ENCODE measurements around the gene ZNF565.
"Not testable (repeated sequence)": the region's sequence is repeated elsewhere in the genome, so short reads cannot be mapped to it uniquely, and the experiment has no call there.

Gene ZNF565

DNA sequence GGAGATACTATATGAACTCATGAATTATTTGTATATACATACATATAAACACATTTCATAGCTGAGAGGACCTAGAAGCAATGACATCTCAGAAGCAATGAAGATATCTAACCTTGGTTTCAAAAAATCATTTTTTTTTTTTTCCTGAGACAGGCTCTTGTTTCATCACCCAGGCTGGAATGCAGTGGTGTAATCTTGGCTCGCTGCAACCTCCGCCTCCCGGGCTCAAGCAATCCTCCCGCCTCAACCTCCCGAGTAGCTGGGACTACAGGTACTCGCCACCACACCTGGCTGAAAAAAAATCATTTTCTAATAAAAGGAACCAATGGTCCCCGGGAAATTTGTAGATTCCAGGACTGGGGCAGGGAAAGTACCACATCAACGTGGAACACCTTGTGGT is 4.0 kb downstream of the ZNF565 start:
- DNase-seq: no peak

DNA sequence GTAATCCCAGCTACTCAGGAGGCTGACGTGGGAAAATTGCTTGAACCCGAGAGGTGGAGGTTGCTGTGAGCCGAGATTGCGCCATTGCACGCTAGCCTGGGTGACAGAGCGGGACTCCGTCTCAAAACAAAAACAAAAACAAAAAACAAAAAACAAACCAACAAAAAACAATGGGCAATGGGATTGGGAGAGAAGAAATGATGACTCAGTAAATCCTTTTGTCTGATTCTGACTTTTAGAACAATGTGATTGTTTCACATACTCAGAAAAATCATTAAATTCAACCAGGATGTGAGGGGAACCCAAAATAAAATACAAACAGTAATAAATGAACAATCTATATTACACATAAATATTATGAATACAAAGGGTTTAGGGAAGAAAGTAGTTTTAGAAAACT is 5.1 kb downstream of the ZNF565 start:
- DNase-seq: no peak

DNA sequence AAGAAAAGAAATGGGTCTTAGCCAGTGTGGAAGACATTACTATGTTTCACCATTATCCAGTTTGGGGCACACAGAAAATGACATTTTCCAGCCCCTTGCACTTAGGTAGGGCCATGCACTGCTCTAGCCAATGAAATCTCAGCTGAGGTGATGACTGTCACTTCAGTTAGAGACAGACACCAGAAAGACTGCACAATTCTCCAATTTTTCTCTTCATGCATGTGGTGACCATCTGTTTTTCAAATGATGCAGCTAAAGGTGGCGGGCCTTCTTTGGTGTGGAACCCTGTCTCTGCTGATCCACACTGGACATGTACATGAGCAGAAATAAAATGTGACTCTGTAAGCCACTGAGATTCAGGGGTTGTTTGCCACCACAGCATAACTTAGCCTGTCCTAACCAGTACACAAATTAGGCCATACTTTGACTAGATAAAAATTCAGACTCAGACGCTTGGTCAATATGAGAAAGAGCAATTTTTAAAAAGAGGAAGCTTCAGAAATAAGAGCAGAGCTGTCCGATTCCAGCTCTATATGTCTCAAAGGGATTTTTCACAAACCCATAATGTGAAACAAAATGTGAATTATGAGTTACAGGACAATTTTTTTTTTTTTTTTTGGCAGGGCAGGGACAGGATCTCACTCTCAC is 6.7 kb downstream of the ZNF565 start:
- no peak for DNase-seq

DNA sequence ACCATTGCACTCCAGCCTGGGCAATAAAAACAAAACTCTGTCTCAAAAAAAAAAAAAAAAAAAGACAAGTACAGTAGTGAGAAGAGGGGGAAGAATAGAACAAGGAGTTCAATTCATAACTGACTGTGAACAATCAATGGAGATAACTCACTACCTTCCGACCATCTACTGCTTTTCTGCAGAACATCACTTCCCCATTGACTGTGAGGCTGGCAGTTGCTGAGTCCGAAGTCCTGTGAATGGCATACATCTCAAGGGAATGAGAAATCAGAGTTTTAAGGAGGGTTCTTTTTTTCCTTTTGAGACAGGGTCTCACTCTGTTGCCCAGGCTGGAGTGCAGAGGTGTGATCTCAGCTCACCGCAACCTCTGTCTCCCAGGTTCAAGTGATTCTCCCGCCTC is 11.2 kb downstream of the ZNF565 start:
- DNase-seq: no peak

DNA sequence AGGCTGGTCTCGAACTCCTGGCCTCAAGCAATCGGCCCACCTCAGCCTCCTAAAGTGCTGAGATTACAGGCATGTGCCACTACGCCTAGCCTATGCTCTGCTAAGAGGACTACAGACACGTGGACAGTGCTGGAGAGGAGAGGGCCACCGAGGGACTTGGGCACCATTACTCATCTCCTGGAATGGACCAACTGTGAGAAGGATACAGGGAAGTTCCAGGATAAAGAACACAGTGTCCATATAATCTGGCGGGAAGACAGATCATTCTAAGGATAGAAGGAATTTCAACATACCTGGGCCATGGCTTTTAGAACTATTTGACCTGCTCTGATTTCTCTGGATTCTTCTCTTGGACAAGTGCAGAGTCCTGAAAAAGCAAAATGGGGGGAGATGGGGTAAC is 12.8 kb downstream of the ZNF565 start:
- no peak for DNase-seq

DNA sequence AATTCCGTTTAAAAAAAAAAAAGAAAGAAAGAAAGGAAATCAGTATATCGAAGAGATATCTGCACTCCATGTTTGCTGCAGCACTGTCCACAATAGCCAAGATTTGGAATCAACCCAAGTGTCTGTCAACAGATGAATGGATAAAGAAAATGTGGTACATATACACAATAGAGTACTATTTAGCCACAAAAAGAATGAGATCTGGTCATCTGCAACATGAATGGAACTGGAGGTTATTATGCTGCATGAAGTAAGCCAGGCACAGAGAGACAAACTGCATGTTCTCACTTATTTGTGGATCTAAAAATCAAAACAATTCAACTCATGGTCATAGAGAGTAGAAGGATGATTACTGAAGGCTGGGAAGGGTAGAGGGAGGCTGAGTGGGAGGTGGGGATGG is 16.3 kb downstream of the ZNF565 start:
- no peak for DNase-seq

DNA sequence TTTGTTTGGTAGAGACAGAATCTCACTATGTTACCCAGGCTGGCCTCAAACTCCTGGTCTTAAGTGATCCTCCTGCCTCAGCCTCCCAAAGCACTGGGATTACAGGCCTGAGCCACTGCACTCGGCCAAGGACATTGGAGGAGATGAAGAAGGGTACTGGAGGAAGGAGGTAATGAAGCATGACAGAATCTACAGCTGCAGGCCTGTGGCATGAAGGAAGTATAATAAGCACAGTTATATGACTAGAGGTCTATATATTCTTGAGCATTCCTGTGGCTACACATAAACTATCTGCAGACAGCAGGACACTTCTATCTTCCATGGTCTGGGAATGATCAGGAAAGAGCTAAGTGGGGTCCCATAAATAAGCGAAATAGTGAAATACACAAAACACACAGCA is 18.2 kb downstream of the ZNF565 start:
- DNase-seq: no peak

DNA sequence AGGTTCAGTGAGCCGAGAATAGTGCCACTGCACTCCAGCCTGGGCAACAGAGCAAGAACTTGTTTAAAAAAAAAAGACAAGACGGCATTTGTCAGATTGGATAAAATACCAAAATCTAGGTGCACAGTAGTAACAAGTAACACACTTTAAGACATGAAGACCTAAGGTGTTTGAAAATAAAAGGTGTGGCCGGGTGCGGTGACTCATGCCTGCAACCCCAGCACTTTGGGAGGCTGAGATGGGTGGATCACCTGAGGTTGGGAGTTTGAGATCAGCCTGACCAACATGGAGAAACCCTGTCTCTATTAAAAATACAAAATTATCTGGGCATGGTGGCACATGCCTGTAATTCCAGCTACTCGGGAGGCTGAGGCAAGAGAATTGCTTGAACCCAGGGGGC is 27.7 kb downstream of the ZNF565 start:
- DNase-seq: not testable (repeated sequence)

DNA sequence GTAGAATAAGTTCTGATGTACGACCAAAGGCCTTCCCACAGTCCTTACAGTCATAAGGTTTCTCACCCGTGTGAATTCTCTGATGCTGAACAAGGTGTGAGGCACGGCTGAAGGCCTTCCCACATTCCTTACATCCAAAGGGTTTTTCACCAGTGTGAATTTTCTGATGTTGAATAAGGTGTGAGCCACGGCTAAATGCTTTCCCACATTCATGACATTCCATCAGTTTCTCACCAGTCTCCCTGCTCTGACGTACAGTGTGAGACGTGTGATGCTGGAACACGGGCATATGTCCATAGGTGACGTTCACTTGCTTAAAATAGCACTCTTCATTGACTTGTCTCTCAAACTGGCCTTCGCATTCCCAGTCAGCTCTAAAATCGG is 31.2 kb downstream of the ZNF565 start:
- no peak for DNase-seq

DNA sequence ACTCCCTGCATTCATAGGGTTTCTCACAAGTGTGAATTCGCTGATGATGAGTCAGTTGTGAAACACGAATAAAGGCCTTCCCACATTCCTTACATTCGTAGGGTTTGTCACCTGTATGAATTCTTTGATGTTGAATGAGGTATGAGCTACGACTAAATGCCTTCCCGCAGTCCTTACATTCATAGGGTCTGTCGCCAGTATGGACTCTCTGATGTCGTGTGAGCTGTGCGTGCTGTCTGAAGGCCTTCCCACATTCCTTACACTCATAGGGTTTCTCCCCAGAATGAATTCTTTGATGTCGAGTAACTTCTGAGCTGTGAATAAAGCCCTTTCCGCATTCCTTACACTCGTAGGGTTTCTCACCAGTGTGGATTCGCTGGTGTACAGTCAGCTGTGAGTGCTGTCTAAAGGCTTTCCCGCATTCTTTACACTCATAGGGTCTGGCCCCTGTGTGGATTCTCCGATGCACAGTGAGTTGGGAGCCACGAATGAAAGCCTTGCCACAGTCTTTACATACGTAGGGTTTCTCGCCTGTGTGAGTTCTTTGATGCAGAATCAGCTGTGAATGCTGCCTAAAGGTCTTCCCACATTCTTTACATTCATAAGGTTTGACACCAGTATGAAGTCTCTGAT is 31.7 kb downstream of the ZNF565 start:
- DNase-seq: no peak

DNA sequence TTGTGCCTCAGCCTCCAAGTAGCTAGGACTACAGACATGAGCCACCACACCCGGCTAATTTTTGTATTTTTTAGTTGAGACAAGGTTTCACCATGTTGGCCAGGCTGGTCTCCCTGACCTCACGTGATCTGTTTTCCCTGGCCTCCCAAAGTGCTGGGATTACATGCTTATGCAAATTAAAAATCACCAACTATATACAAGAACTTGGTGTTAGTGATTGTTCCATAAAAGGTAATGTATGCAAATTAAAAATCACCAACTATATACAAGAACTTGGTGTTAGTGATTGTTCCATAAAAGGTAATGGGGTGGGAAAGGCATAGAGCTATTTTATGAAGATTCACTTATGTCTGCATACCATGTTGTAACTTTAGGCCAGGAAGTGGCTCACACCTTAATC is 35.4 kb downstream of the ZNF565 start:
- DNase-seq: not testable (repeated sequence)

DNA sequence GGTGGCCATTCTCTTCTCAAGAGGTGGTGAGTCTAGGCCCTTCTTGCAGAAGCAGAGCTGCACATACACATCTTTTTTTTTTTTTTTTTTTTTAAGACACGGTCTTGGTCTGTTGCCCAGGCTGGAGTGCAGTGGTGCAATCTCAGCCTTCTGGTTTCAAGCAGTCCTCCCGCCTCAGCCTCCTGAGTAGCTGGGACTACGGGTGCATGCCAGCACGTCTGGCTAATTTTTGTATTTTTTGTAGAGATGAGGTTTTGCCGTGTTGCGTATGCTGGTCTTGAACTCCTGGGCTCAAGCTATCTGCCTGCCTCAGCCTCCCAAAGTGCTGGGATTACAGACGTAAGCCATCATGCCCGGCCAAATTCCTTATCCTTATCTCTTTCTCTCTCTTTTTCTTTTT is 40.6 kb downstream of the ZNF565 start:
- not testable (repeated sequence) for DNase-seq

DNA sequence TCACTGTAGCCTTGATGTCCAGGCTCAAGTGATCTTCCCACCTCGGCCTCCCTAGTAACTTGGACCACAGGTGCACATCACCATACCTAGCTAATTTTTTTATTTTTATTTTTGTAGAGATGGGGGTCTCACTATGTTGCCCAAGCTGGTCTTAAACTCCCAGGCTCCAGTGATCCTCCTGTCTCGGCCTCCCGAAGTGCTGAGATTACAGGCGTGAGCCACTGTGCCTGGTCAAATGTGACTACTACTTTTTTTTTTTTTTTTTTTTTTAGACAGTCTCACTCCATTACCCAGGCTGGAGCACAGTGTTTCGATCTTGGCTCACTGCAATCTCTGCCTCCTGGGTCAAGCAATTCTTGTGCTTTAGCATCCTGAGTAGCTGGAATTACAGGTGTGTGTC is 41.6 kb downstream of the ZNF565 start:
- DNase-seq: no peak

DNA sequence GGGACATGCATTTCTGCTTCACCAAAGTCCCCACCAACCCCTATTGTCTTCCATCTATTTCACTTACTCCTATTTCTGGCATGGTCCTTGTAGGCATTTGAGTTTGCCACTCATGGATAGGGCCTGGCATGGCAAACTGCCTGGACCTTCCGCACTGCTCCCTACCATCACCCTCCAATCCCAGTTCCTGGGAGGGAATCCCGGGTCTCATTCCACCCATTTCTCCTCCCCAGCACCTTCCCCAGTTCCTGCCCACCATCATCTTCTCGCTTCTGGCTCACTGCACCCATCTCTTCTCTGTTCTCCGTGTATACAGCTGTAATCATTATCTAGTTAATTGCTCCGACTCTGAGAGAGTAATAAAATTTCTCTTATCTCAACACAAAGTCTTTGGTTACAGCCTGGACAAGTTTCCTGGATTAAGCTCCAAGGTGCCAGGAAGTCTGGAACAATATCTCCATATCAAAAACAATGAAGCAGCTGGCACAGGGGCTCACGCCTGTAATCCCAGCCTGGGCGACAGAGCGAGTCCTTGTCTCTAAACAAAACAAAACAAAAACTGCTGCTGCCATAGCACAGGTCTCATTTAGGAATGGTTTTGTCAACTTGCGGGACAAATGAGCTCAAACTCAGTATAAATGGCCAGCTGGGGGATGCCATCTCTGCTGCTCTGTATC is 45.2 kb downstream of the ZNF565 start:
- no peak for DNase-seq

DNA sequence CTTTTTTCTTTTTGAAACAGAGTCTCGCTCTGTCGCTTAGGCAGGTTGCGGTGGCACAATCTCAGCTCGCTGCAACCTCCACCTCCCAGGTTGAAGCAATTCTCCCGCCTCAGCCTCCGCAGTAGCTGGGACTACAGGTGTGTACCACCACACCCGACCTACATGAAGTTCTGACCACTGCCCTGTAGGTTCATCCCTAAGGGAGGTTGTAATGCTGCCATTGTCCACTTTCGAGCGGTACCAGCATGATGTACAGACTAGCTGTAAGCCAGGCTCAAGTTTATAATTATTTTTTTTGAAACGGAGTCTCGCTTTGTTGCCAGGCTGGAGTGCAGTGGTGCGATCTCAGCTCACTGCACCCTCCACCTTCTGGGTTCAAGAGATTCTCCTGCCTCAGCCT is 50.7 kb downstream of the ZNF565 start:
- DNase-seq: no peak

DNA sequence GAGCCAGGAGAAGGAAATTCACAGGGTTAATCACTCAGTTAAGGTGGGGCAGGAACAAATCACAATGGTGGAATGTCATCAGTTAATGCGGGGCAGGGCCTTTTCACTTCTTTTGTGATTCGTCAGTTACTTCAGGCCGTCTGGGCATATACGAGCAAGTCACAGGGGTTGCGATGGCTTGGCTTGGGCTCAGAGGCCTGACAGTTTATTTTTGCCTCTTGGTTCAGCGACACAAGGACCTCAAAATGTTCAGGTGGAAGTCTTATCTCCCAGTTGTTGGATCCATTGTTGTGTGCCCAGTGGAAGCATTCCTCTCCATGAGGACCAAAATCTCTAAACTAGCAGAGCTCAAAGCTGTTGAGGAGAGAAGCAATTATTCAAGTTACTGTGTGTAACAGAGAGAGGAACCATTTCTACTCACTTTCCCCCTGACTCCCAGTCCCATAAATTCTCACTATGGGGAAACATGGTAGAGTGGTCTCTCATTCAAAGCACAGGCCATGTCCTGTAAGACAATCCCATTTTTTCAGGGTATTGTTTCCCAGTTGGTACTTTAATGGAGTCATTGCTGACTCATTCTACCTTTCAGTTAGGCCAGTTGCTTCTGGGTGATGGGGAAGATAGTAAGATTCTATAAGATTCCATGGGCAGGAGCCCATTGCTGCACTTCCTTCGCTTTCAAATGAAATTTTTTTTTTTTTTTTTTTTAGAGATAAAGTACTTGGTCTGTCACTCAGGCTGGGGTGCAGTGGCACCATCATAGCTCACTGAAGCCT is 53.5 kb downstream of the ZNF565 start:
- no peak for DNase-seq

DNA sequence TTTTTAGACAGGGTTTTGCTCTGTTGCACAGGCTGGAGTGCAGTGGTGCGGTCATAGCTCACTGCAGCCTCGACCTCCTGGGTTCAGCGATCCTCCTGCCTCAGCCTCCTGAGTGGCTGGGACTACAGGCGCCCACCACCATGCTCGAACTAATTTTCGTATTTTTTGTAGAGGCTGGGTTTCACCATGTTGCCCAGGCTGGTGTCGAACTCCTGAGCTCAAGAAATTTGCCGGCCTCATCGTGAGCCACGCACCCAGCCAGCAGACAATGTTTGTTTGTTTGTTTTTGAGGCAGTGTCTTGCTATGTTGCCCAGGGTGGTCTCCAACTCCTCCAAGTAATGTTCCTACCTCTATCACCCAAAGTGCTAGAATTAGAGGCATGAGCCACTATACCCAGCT is 61.3 kb downstream of the ZNF565 start:
- DNase-seq: no peak

DNA sequence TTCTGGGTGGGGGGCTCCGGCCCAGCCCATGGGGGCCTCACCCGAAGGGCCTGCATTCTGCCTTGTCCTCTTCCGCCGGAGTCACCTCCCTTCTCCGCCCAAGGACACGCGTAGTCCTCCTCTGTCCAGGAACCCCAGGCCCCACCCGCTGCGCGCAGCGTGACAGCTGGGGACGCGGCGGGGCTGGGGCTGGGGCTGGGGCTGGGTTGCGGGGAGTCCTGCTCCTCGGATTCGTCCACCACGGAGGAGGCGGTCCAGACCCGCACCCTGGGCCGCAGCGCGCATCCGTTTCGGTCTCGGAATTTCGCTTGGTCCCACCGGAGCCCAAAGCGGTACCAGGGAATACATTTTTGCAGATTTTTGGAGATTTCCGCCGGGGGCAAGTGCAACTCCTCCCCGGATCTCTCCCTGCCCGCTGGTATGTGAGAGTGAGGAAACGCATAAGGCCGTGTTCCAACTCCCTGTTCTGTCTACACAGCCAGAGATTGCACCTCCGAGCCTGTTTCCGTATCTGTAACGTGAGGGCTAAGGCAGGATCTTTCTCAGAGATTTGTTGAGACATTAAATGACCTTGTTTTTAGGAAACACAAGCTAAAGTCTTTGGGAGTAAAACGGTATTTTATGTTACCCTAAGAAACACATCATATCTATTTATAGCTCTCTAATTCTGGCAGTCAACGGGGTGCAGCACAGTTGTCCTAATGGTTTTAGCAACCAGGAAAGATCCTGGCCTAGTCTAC is 61.9 kb downstream of the ZNF565 start, which contains the start of gene COX7A1:
Gene COX7A1 (minus strand): TSS at position 96 of the 740 bp plus-strand sequence. CDS start 40 bp downstream, at position 56.
- no peak for DNase-seq

DNA sequence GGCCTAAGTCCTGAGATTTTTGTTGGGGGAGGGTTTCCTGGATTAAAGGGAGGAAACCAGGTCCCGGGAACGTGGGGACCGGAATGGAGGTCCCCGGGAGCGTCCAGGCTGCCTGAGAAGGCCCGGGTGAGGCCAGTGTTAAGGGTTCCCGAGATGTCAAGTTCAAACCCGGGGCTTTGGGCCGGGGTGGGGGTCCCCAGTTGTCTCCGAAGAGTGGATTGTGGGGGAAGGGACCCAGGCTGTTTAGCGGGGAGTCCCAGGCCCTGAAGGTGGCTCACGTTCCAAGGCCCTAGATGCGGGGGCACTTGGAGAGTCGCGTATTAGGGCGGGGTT is 62.5 kb downstream of the ZNF565 start:
- no peak for DNase-seq

DNA sequence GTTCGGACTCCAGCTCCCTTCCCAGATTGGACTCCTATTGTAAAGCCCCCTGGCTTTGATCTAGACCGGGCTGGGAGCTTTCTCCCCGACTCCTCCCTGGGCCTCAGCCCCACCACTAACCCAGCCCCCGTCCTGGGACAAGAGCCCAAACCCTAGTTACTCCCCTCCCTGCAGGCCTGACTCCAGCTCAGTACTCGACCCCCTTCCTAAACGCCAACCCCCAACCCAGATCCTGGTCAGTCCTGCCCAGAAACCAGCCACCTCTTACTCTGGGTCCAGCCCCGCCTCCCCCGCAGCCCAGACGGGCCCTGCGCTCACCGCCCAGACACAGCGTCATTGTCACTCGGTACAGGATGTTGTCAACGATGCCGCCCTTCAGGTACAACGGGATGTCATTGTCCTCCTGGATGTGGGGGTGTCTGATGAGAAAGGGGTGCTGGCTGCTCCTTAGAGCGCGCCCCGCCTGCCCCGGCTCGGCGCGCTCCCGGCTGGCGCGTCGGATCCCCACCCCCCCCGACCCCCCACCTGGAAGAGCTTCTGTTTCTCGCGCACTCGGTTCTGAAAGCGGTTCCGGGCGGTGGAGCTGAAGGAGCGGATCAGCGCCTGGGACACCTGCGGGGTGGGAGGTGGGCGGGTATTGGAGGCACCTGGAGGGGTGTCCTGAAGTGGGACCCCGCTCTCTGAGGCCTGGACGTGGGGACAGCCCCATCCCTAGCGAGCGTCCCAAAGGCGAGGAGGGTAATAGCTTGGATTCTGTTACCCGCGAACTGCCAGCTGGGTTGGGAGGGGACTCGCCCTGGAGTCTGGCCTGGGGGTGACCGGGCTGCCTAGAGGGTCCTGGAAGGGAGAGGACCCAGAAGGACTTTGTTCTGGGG is 63.1 kb downstream of the ZNF565 start:
- no peak for DNase-seq

DNA sequence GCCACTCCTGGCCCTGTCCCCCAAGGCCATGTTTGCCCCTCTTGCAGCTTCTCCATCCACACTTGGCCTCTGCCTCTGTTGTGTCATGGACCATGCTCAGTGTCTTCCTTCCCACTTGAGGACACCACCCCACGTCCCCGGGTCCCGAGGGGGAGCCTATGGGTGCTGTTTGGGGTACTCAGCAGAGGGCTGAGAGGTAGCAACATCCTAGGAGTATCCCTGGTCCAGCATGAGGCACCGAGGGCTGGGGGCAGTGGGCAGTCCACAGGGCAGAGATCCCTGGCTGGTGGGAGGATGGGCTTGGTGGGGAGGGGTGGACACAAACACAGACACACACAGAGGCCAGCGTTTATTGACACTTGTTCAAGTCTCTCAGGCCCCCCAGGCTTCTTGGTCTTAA is 63.9 kb downstream of the ZNF565 start:
- no peak for DNase-seq

Data from NCI-H187 treated with DMSO at 0.1 percent for 48 hours (cell line).